Activated CD4-positive, alpha-beta T cell treated with anti-CD3 and anti-CD28 coated beads, Interleukin-10, Interleukin-2, amounts not matched to agents 100 ng/mL and 50 ng/mL, durations not matched to agents 16 hours and 8 hours (primary cell): ENCODE measurements around the gene SON.
"Not testable (repeated sequence)": the region's sequence is repeated elsewhere in the genome, so short reads cannot be mapped to it uniquely, and the experiment has no call there.

Experiments
- DNase-seq: peaks from one replicate; pipeline ENCODE4 v3.0.0-alpha.2; 2020

Gene SON

GRCh38 chr21:33578214-33578613 lies 35.4 kb downstream of the SON start:
- DNase-seq, result no peak

GRCh38 chr21:33578959-33579542 lies 36.2 kb downstream of the SON start:
- DNase-seq, result peak; percentile 18

GRCh38 chr21:33584455-33584854 lies 41.6 kb downstream of the SON start:
- no peak for DNase-seq

GRCh38 chr21:33586927-33587326 lies 44.1 kb downstream of the SON start:
- no peak for DNase-seq

- peak; percentile 40 for DNase-seq
Observed at GRCh38 chr21:33587792-33588484, 45.1 kb downstream of the SON start.

- peak; percentile 92 for DNase-seq
Observed at GRCh38 chr21:33588485-33589335, 45.9 kb downstream of the SON start, which contains the start of gene DONSON. Gene DONSON, minus strand, starts transcription at chr21:33588684. Its CDS starts 43 bp downstream, at chr21:33588641.

GRCh38 chr21:33598051-33598450 lies 55.2 kb downstream of the SON start:
- DNase-seq, result no peak

GRCh38 chr21:33608559-33608958 lies 65.7 kb downstream of the SON start:
- no peak for DNase-seq

GRCh38 chr21:33611006-33611744 lies 68.3 kb downstream of the SON start:
- DNase-seq, result no peak

- DNase-seq, result not testable (repeated sequence)
Observed at GRCh38 chr21:33617565-33617964, 74.7 kb downstream of the SON start.

GRCh38 chr21:33618407-33618806 lies 75.6 kb downstream of the SON start:
- no peak for DNase-seq

- DNase-seq, result no peak
Observed at GRCh38 chr21:33619726-33620125, 76.9 kb downstream of the SON start.

- no peak for DNase-seq
Observed at GRCh38 chr21:33622253-33622652, 79.4 kb downstream of the SON start.

GRCh38 chr21:33626151-33626550 lies 83.3 kb downstream of the SON start:
- DNase-seq, result not testable (repeated sequence)
